Measurements from ENCODE around the gene ZCCHC14.
A peak's percentile ranks its signal among the peaks of the same experiment; 100 is the strongest.

ZCCHC14 gene

DNA sequence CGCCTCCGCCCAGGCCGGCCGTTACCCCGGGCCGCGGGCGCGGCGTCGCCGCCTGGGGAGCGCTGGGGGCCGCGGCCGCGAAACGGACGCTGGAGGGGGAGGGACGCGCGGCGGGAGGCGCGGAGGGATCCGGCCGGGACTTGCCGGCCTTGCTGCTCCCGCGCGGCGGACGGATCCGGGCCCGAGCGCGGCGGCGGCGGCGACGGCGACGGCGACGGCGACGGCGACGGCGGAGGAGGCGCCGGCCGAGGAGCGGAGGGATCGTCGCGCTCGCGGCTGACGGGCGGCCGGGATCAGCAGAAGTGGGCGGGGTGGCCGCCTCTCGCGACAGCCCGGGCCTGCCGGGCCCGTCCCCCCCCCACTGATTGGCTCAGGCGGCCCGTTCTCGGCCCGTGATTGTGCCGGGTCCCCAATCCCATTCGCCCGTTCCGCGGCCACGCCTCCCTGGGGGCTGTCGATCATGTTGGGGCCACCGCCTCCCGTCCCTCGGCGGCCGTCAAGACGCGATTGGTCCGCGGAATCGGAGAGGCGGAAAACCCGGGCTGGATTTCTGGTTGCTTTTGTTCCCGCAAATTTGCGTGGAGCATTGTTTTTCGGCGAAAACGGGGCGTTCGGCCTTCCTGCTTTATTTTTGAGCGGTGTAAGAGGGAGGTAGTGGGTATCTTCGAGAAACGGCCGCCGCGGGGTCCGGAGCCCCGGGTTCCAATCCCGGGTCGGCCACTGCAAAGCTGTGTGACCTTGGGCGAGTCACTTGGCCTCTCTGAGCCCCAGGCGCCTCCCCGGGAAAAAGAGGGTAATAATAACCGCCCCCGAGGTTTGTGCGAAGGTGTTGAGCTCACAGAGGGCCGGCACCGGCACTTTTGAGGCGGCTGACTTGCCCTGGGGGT, at the start of gene ZCCHC14:
Gene ZCCHC14 (minus strand): TSS at position 304 of the 887 bp plus-strand sequence. CDS start 786 bp downstream, outside the sequence.
- peak; percentile 98 for DNase-seq

- no peak for DNase-seq
Measured at GRCh38 chr16:87541872-87542234, 49.0 kb upstream of the ZCCHC14 start.

- no peak for DNase-seq
Measured at GRCh38 chr16:87541147-87541871, 48.5 kb upstream of the ZCCHC14 start.

DNA sequence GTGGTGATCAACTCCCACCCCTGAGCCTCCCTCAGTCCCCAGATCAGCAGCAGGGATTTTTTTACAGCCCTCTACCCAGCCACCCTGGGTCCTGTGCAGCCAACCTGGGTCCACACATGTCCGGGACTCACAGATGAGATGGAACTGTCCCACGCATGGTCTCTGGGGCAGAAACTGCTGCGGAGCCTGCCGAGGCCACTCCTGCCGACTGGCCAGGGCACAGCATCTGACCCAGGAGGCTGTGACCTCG, 48.0 kb upstream of the ZCCHC14 start:
- no peak for DNase-seq

GRCh38 chr16:87540072-87540896, 47.5 kb upstream of the ZCCHC14 start:
- DNase-seq: no peak

GRCh38 chr16:87539113-87539512, 46.3 kb upstream of the ZCCHC14 start:
- no peak for DNase-seq

DNA sequence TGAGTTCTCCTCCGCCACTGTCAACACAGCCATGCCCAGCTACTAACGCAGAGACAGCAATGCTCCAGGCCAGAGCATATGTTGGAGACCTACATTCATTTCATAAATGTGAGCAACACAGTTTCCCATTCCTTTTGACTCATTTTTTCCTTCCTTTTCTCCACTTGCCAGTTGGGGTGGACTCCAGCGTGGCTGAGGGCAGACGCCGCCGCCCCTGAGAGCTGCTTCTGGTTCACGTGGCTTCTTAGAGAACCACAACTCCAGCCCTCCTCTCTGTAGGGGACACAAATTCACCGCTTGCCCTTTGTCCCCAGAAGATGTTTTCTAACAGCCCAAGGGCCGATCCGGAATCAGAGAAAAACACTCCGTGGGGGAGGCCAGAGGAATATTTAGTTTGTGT, 45.8 kb upstream of the ZCCHC14 start:
- no peak for DNase-seq

DNA sequence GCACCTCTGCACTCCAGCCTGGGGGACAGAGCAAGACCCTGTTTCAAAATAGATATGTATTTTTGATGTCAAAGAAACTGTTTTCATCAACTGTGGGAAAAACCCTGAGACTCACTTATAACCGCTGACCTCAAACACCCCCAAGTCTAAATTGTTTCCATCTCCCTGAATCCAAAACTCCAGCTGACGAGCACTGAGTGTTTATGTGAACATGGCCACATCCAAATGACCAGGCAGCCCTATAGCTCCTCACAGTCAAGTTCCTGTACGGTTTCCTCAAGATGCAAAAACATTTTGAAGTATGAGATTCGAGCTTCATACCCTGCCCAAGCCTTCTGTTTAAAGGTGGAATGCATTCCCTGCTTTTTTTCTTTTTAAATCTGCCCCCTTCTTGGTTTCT, 45.3 kb upstream of the ZCCHC14 start:
- no peak for DNase-seq

- DNase-seq: no peak
Measured at GRCh38 chr16:87536795-87537142, 43.9 kb upstream of the ZCCHC14 start.

DNA sequence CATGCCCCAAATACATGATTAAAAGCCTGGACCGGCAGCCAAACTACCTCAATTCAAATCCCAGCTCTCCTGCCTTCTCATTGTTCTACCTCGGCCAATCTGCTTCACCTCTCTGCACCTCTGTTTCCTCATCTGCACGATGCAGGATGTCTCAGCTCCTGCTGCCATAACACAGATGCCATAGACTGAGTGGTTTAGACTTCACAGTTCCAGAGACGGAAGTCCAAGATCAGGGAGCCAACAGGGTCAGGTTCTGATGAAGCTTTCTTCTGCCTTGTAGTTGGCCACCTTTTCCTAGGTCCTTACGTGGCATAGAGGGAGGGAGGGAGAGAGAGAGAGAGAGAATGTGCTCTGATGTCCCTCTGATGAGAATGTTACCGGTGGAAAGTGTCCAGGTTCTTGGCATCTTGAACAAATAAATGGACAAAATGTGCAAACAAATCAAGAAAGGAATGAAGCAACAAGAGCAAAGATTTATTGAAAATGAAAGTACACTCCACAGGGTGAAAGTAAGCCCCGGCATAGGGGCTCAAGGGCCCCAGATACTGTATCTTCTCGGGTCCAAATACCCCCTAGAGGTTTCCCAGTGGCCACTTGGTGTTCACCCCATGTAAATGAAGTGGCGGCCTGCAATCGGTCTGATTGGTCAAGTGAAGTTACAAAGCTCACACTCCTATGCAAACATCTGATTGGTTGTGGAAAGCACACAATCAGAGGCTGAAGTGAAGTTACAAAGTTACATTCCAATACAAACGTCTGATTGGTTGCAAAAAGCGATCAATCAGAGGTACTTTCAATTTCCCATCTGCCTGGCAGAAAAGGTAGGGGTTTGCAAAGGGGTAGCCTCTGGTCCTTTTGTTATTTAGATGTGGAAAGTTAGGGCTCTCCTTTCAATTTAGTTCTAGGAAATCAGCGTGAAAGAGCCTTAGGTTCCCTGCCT, 43.3 kb upstream of the ZCCHC14 start:
- no peak for DNase-seq

- no peak for DNase-seq
Measured at GRCh38 chr16:87535457-87535854, 42.6 kb upstream of the ZCCHC14 start.

GRCh38 chr16:87534751-87535150, 41.9 kb upstream of the ZCCHC14 start:
- no peak for DNase-seq

GRCh38 chr16:87534030-87534653, 41.3 kb upstream of the ZCCHC14 start:
- no peak for DNase-seq

- DNase-seq: no peak
Measured at GRCh38 chr16:87533061-87533460, 40.2 kb upstream of the ZCCHC14 start.

DNA sequence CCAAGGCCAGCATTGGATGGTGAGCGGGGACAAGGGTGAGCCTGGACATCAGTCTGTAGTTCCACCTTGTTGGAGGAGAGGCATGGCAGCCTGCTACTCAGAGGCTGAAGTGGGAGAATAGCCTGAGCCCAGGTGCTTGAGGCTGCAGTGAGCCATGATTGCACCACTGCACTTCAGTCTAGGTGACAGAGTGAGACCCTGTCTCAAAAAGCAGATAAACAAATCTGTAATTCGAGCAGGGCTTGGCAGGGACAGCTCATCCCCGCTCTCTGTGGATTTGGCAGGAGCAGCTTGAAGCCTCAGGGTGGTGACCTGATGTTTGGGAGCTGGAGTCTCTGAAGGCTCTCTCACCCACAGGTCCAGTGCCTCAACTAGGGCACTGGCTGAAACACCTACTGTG, 38.6 kb upstream of the ZCCHC14 start:
- no peak for DNase-seq

DNA sequence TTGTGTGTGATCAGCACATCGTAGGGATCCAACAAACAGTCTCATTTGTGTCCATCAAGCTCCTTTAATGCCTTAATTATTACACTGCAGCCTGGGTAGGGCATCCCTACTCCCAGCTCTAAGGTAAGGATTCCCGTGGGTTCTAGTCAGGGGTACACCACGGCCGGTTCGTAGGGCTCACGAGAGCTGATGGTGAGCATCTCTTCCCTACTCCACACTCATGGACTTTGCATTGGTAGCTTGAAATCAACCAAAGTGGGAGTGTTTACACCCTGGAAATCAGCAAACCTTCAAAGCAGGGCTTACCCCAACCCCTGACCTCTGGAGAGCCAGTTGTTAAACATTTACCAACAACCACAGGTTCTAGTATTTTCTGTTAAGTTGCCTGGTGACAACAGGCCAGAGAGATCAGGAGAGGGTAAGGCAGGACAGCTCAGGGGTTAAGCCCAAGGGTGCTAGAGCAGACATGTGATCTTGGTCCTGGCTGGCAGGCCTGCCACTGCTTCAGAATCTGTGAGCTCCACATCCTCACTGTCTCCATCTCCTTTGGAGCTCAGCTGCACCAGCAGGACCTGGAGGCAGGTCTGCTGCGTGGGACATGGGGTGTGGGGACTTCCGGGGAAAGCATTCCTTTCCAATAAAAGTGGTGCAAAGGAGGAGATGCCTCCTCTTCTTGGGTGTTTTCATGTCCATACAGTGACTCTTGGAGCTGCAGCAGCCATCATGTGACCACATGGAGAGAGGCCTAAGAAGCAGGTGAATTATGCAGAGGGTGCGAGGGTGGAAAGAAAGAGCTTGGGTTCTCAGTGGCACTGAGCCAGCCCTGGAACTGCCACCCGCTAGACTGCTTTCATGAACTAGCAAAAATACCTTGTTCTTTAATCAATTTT, 36.1 kb upstream of the ZCCHC14 start:
- DNase-seq: no peak

- DNase-seq: no peak
Measured at GRCh38 chr16:87527055-87527724, 34.4 kb upstream of the ZCCHC14 start.

GRCh38 chr16:87526238-87526947, 33.6 kb upstream of the ZCCHC14 start:
- DNase-seq: no peak

DNA sequence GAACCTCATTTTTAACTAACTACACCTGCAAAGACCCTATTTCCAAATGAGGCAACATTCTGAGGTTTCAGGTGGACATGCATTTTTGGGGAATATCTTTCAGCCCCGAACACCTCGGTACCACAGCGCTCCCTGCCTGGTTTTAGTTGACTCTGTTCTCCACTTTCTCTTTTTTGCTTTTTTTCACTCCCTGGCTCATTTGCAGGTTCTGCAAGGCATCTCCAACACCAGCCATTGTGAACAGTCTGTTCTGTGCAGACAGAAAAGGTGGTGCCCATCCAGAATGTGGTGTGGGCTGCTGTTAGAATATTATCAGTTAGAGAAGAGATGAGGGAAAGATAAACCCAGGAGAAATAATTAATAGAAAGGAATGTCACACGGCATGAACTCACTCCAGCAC, 32.5 kb upstream of the ZCCHC14 start:
- DNase-seq: no peak

- no peak for DNase-seq
Measured at GRCh38 chr16:87524407-87524806, 31.6 kb upstream of the ZCCHC14 start.
